HG03575 (cell line): ENCODE results near the gene MGME1.
"Not testable (repeated sequence)": the region's sequence is repeated elsewhere in the genome, so short reads cannot be mapped to it uniquely, and the experiment has no call there.

ENCODE experiments used
- ATAC-seq: cut with Tn5 transposase; IDR thresholded peaks from one replicate; pipeline ENCODE4 v1.9.1; 2021; ENCODE audit not compliant: unreplicated experiment, insufficient number of reproducible peaks, low FRiP score; ENCODE audit errors: extremely low read depth

Gene MGME1

GRCh38 chr20:18009116-18009515 is 40.3 kb downstream of the MGME1 start:
- ATAC-seq = no peak

- ATAC-seq = no peak
Observed at GRCh38 chr20:18011482-18011881, 42.7 kb downstream of the MGME1 start.

GRCh38 chr20:18011951-18012645 is 43.3 kb downstream of the MGME1 start:
- no peak for ATAC-seq

GRCh38 chr20:18012901-18013300 is 44.1 kb downstream of the MGME1 start:
- ATAC-seq = no peak

GRCh38 chr20:18014411-18014810 is 45.6 kb downstream of the MGME1 start:
- no peak for ATAC-seq

GRCh38 chr20:18016772-18017171 is 48.0 kb downstream of the MGME1 start:
- ATAC-seq = no peak

GRCh38 chr20:18018100-18018499 is 49.3 kb downstream of the MGME1 start:
- no peak for ATAC-seq

- ATAC-seq = no peak
Observed at GRCh38 chr20:18019068-18019467, 50.2 kb downstream of the MGME1 start.

GRCh38 chr20:18020931-18021330 is 52.1 kb downstream of the MGME1 start:
- ATAC-seq = no peak

- no peak for ATAC-seq
Observed at GRCh38 chr20:18024606-18025127, 55.8 kb downstream of the MGME1 start.

GRCh38 chr20:18027011-18027410 is 58.2 kb downstream of the MGME1 start:
- ATAC-seq = not testable (repeated sequence)

- ATAC-seq = no peak
Observed at GRCh38 chr20:18030020-18030419, 61.2 kb downstream of the MGME1 start.

GRCh38 chr20:18031050-18031449 is 62.2 kb downstream of the MGME1 start:
- ATAC-seq = no peak

GRCh38 chr20:18031888-18032509 is 63.2 kb downstream of the MGME1 start:
- ATAC-seq = no peak

GRCh38 chr20:18032977-18033892 is 64.4 kb downstream of the MGME1 start:
- ATAC-seq = no peak

GRCh38 chr20:18034039-18034438 is 65.2 kb downstream of the MGME1 start:
- no peak for ATAC-seq

- no peak for ATAC-seq
Observed at GRCh38 chr20:18039063-18039462, 70.2 kb downstream of the MGME1 start.
